Adrenal gland (tissue), 12 donors: ENCODE data around the gene GADD45B. TPM values are rescaled to one million over a fixed set of nuclear protein-coding genes. Genes with fewer than 3 reads are reported as not detected.

ENCODE experiments used
- DNase-seq, 7 donors: peaks; one replicate each; pipeline ENCODE4 v3.0.0-alpha.2; 2019 to 2020
- H3K27ac ChIP-seq, 5 donors: fragments of 200-600 bp; sonication (generic) in 4 of 5; 1 replicate in 3 of 5; 2 replicates in 2 of 5; pipeline versions ENCODE4 v1.5.1 to v1.8.0; 2016 to 2020; ENCODE audit warnings: mild to moderate bottlenecking in 1 of 5
- H3K27me3 ChIP-seq: fragments of 200-600 bp; 2 replicates; pipeline ENCODE4 v1.8.0; 2021
- H3K36me3 ChIP-seq, 2 donors: fragments of 200-600 bp; replicated peaks in 1 of 2; 1 replicate in 1 of 2; 2 replicates in 1 of 2; pipeline versions ENCODE4 v1.5.1 to v1.8.0; 2018 to 2022
- H3K4me1 ChIP-seq, 2 donors: fragments of 200-600 bp; replicated peaks in 1 of 2; 1 replicate in 1 of 2; 2 replicates in 1 of 2; pipeline versions ENCODE4 v1.5.1 to v1.8.0; 2018 to 2021
- H3K4me3 ChIP-seq, 4 donors: fragments of 200-600 bp; sonication (generic) in 3 of 4; one replicate each; pipeline ENCODE4 v1.5.1; 2016 to 2018
- H3K9me3 ChIP-seq, 3 donors: fragments of 200-600 bp; sonication (generic) in 1 of 3; replicated peaks in 1 of 3; 1 replicate in 2 of 3; 2 replicates in 1 of 3; pipeline versions ENCODE4 v1.5.1 to v1.8.0; 2016 to 2021
- POLR2A ChIP-seq, 2 donors: fragments of 450-650 bp; IDR thresholded peaks; one replicate each; pipeline ENCODE4 v1.6.1; 2017; ENCODE audit warnings: antibody characterized with exemption in 2 of 2, mild to moderate bottlenecking in 2 of 2, moderate library complexity in 1 of 2
- WGBS, 4 donors: extraction: QIAGEN DNeasy Blood & Tissue Kit in 2 of 4; methylation state at CpG; one replicate each; pipeline versions ENCODE4 v1.1.5 to v1.1.7; 2013 to 2017; 5-methylcytosine and 5-hydroxymethylcytosine counted together
- intact Hi-C, 2 donors: fragments of 100-400 bp; cut with DNase I; formaldehyde crosslinking; loops; one replicate each; pipeline versions ENCODE4 v1.14.1 to v1.15.0; 2022 to 2023
- polyA plus RNA-seq, 3 donors: library from polyadenylated mRNA; stranded (reverse); fragments of 200-250 nt in 2 of 3; fragments of 350-450 nt in 1 of 3; fragmentation: Illumina TruSeq in 1 of 3; extraction: RNeasy Lipid Tissue Mini Kit (QIAGEN cat#74804) in 1 of 3; gene quantifications; one replicate each; pipeline ENCODE4 v1.2.3, GENCODE V29; 2013 to 2014
- total RNA-seq, 9 donors: library from RNA; depleted of rRNA in 4 of 9; stranded (reverse); fragments of >200 nt in 4 of 9; fragments of 120-200 nt in 1 of 9; fragmentation: NEBNext Ultra II Directional in 1 of 9; extraction: Animal tissue kit (Norgen Biotek cat#: 25700) in 1 of 9; gene quantifications; one replicate each; pipeline versions ENCODE4 v1.1.0 to v1.2.4, GENCODE V29; 2013 to 2023
- TF ChIP-seq, protein P1 (sequence below), 6 experiments: fragments of 450-650 bp in 4 of 6; fragments of 200-600 bp in 2 of 6; sonication (generic) in 1 of 6; IDR thresholded peaks; 1 replicate in 5 of 6; 2 replicates in 1 of 6; pipeline versions ENCODE4 v1.5.1 to v1.8.0; 2016 to 2021; ENCODE audit warnings: antibody characterized with exemption in 6 of 6, mild to moderate bottlenecking in 2 of 6, moderate library complexity in 1 of 6
- donor health status: healthy with polysubstance abuse.
- donor health status: Bipolar disorder and iron deficiency.
- donor health status: DM: yes; HTN: yes; CAD: no.
- donor health status: DM: no; HTN: no; CAD: no.
- donor health status: DM: no; HTN: no; CAD: no.
- donor health status: DM: yes; HTN: yes; CAD: no.

GADD45B gene
- total and polyA plus RNA-seq, 12 donors = 14.1 to 132 (median 72.4) TPM

DNA sequence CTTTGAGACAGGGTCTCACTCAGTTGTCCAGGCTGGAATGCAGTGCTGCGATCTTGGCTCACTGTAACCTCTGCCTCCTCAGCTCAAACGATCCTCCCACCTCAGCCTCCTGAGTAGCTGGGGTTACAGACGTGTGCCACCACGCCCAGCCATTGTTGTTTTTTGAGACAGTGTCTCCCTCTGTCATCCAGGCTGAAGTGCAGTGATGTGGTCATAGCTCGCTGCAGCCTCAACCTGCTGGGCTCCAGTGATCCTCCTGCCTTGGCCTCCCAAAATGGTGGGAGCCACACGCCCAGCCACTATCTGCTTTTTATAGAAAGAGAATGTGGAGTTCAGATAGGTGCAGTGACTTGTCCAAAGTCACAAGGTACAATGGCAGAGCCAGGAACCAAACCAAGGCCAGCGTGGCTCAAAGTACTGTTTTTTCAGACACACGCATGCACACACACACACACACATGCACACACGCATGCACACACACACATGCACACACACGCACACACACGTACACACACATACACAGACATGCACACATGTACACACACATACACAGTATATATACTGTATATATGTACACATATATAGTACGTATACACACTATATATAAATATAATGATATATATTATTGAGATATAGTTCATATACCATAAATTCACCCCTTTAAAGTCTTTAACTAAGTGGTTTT, 6.6 kb downstream of the GADD45B start:
- Histone ChIP-seq H3K36me3 (peaks cover 0 to 4% of the 10 kb centered on the region in 2 donors), H3K27ac (no peak overlapping the region), H3K9me3 (no peaks in the 10 kb centered on the region), H3K27me3 (no peaks in the 10 kb centered on the region), H3K4me3 (no peak overlapping the region), H3K4me1 (no peaks in the 10 kb centered on the region)
- no peak for DNase-seq
- TF ChIP-seq, protein P1, sequence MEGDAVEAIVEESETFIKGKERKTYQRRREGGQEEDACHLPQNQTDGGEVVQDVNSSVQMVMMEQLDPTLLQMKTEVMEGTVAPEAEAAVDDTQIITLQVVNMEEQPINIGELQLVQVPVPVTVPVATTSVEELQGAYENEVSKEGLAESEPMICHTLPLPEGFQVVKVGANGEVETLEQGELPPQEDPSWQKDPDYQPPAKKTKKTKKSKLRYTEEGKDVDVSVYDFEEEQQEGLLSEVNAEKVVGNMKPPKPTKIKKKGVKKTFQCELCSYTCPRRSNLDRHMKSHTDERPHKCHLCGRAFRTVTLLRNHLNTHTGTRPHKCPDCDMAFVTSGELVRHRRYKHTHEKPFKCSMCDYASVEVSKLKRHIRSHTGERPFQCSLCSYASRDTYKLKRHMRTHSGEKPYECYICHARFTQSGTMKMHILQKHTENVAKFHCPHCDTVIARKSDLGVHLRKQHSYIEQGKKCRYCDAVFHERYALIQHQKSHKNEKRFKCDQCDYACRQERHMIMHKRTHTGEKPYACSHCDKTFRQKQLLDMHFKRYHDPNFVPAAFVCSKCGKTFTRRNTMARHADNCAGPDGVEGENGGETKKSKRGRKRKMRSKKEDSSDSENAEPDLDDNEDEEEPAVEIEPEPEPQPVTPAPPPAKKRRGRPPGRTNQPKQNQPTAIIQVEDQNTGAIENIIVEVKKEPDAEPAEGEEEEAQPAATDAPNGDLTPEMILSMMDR (IDR thresholded peaks at IDR 0.05) = no peak
- TF ChIP-seq POLR2A (IDR thresholded peaks at IDR 0.05) = no peak
- intact Hi-C loops = no loop called here
- 63 to 79% (median 75%) methylated on average over 12 of the region's 12 CpGs for WGBS, 4 donors

DNA sequence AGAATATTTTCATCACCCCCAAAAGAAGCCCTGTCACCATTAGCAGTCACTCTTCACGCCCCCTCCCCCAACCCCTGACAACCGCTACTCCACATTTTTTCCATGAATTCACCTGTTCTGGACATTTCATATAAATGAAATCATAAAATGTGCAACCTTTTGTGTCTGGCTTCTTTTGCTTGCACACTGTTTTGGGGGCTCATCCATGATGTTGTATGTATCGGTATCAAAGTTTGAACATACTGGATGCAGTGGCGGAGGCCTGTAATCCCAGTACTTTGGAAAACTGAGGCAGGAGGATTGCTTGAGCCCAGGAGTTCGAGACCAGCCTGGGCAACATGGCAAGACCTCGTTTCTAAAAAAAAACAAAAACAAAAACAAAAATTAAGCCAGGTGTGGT, 7.2 kb downstream of the GADD45B start:
- 75 to 86% (median 83%) methylated on average over 6 of the region's 6 CpGs for WGBS, 4 donors
- intact Hi-C loops = no loop called here
- Histone ChIP-seq H3K27ac (no peak overlapping the region), H3K4me1 (no peaks in the 10 kb centered on the region), H3K27me3 (no peaks in the 10 kb centered on the region), H3K36me3 (no peaks in the 10 kb centered on the region), H3K4me3 (no peak overlapping the region), H3K9me3 (no peaks in the 10 kb centered on the region)
- DNase-seq = no peak
- TF ChIP-seq POLR2A (IDR thresholded peaks at IDR 0.05) = no peak
- TF ChIP-seq, protein P1 (IDR thresholded peaks at IDR 0.05) = no peak

DNA sequence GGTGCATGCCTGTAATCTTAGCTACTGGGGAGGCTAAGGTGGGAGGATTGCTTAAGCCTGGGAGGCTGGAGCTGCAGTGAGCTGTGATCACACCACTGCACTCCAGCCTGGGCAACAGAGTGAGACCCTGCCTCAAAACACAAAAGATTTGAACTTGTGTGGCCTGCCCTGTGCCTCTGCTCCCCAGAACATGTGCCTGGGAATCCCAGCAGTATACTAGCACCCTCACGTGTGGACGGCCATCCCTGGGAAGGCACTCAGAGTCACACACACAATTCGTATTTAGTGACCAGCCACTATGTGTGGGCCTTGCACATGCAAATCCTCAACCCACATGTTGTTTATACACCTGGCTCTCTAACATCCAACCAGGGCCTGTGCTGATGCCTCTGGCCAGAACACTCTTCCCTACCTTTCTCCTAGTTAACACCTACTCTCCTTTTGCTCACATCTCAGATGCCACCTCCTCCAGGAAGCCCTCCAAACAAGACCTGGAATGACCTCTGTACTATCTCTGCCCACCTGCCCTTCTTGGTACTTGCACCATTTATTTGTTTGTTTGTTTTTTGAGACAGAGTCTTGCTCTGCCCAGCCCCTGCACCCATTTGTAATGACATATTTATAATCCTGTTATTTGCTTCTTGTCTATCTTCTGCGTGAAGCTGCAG, 7.7 kb downstream of the GADD45B start:
- Histone ChIP-seq H3K4me1 (peaks cover 0 to 5% of the 10 kb centered on the region in 2 donors), H3K27ac (no peak overlapping the region), H3K36me3 (no peaks in the 10 kb centered on the region), H3K9me3 (no peaks in the 10 kb centered on the region), H3K4me3 (no peak overlapping the region), H3K27me3 (no peaks in the 10 kb centered on the region)
- no peak for TF ChIP-seq POLR2A (IDR thresholded peaks at IDR 0.05)
- TF ChIP-seq, protein P1 (IDR thresholded peaks at IDR 0.05) = no peak
- DNase-seq = no peak
- intact Hi-C loops = no loop called here
- WGBS, 4 donors = 80 to 93% (median 82%) methylated on average over 1 to 4 of the region's 4 CpGs

DNA sequence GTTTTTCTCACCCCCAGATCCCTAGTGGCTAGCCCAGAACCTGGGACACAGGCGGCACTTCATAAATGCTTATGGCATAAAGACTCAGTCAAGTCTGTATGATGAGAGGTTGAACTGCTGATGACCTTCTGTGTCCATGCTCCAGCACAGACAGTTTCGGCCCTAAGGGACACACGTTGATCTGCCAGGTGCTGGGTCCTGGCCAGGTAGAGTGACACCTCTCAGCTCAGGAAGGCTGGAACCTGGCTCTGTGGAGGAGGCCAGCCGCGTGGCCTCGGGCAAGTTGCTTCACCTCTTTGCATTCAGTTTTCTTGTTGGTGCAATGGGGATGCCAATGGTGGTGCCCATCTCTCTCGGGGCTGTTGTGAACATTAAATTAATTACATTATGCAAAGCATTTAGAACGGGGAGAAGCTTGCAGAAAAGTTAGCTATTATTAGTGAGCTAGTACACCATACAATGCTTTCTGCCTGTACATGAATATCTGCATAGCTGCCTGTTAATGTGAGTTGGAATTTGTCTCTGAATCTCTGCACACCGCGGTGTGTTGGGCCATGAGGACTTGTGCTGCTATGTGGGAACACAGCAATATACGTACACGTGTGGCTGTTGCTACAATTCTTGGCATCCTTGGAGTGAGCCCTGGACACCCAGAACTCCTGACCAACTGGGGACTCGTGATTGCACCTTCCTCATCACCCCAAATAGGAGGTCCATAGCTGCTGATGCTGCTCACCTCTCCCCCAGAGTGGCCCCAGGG, 8.4 kb downstream of the GADD45B start:
- no peaks in the 10 kb centered on the region for H3K9me3 ChIP-seq
- TF ChIP-seq, protein P1 (IDR thresholded peaks at IDR 0.05) = no peak
- TF ChIP-seq POLR2A (IDR thresholded peaks at IDR 0.05) = no peak
- WGBS, 4 donors = 82 to 86% (median 83%) methylated on average over 8 to 13 of the region's 13 CpGs
- H3K4me3 ChIP-seq = no peak overlapping the region
- no peak overlapping the region for H3K27ac ChIP-seq
- H3K4me1 ChIP-seq = peaks cover 1 to 13% of the 10 kb centered on the region in 2 donors
- intact Hi-C loops = no loop called here
- no peak for DNase-seq
- no peaks in the 10 kb centered on the region for H3K27me3 ChIP-seq
- no peaks in the 10 kb centered on the region for H3K36me3 ChIP-seq
